Astrocyte of the cerebellum (primary cell): ENCODE data around the gene RNGTT.
"Not testable (repeated sequence)": the region's sequence is repeated elsewhere in the genome, so short reads cannot be mapped to it uniquely, and the experiment has no call there.

Source experiments
- DNase-seq: peaks from one replicate; pipeline ENCODE4 v3.0.0-alpha.2; 2011; ENCODE audit warnings: low read depth
- H3K4me3 ChIP-seq: 2 replicates; pipeline ENCODE4 v1.5.1; 2011; ENCODE audit warnings: mild to moderate bottlenecking, low read depth, low read length, moderate library complexity
- CTCF ChIP-seq: IDR thresholded peaks from 2 replicates; pipeline ENCODE4 v1.5.1; 2012; ENCODE audit warnings: low read length, low read depth, moderate library complexity, mild to moderate bottlenecking; ENCODE audit errors: missing control alignments
- in situ Hi-C: cut with HindIII; loops from 2 replicates; pipeline ENCODE4 v1.10.0; 2017; ENCODE audit warnings: low sequenced_read_pairs

RNGTT gene

DNA sequence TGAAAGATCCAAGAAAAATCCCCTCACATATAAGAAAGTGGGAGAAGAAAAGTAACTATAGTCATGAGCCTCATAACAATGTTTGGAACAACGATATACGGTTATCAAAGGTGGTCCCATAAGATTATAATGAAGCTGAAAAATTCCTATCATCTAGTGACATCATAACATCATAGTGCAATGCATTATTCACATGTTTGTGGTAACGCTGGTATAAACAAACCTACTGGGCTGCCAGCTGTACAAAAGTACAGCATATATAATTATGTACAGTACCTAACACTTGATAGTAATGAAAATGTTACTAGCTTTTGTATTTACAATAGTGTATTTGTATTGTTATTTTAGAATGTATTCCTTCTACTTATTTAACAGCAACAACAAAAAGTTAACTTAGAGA lies 240.7 kb downstream of the RNGTT start:
- TF ChIP-seq CTCF, result no peak
- in situ Hi-C loops, result no loop called here
- peak; percentile 36 for DNase-seq
- H3K4me3 ChIP-seq, result no peak overlapping the region

DNA sequence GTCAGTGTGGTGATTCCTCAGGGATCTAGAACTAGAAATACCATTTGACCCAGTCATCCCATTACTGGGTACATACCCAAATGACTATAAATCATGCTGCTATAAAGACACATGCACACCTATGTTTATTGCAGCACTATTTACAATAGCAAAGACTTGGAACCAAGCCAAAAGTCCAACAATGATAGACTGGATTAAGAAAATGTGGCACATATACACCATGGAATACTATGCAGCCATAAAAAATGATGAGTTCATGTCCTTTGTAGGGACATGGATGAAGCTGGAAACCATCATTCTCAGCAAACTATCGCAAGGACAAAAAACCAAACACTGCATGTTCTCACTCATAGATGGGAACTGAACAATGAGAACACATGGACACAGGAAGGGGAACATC lies 247.0 kb downstream of the RNGTT start:
- in situ Hi-C loops, H3K4me3 ChIP-seq, DNase-seq: not testable (repeated sequence)

GRCh38 chr6:88712243-88712936 lies 251.0 kb downstream of the RNGTT start:
- TF ChIP-seq CTCF, result no peak
- no peak overlapping the region for H3K4me3 ChIP-seq
- no peak for DNase-seq
- in situ Hi-C loops, result no loop called here

- in situ Hi-C loops, result no loop called here
- no peak for DNase-seq
- no peak overlapping the region for H3K4me3 ChIP-seq
- no peak for TF ChIP-seq CTCF
These were observed 253.6 kb downstream of the RNGTT start for GRCh38 chr6:88709819-88710246.

DNA sequence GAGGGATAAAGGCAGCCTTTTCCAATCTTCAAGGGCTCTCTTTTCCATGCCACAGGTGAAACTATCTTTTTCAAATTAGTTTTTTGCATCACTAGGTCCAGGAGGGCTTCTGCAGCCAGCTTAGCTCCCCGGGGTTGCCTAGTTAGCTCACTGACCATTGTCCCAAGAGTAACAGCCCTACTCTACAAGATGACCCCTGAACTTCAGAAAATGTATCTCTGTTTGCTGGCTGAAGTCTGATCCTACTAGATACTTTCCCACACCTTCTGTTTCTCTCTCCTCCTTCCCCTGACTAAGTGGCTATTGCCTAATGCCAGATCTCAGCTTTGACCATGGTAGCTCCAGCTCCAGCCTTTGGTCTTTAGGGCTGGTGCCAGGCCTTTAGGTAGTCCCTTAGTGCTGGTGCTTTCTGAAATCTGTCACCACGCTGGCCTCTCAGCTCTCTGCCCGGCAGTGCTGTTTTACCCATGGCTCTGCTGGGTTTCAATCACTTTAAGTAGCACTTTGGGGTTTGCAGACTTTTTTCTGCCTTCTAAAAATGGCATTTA lies 255.1 kb downstream of the RNGTT start:
- no peak overlapping the region for H3K4me3 ChIP-seq
- no peak for TF ChIP-seq CTCF
- DNase-seq, result no peak
- in situ Hi-C loops, result no loop called here

DNA sequence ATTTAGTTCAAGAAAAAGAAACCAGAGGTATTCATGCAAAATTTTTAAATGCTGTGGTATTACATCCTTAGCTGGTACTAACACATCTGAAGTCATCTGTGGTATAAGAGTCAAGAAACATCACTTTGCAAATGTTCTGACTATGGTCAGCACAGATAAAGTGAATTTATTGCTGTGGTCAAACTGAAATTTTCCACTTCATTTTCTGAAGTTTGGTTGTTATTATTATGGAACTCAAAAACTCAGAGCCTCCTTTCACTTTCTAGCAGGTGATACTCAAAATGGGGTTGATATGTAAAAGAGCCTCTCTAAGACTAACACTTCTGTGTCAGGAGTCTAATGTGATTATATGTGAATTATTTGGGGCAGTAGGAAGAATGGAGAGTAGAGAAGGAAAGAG lies 257.8 kb downstream of the RNGTT start:
- in situ Hi-C loops, result no loop called here
- no peak overlapping the region for H3K4me3 ChIP-seq
- no peak for TF ChIP-seq CTCF
- no peak for DNase-seq

DNA sequence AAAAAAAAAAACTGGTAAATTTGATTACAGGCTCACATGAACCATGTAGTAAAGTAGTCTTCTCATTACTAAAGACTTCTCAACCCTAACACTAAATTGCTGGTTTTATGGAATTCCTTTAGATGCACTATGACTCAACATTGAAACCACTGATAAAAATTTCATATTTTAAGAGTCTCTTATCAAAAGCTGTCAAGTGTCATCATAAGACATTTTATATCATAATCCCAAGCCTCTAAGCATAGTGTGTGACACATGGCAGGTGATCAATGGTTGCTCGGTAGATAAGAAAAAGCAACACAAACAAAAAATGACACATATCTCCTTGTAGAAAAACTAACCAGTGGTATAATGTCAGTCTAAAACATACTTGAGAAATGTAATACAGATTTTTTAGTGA lies 258.4 kb downstream of the RNGTT start:
- in situ Hi-C loops, result no loop called here
- DNase-seq, result no peak
- H3K4me3 ChIP-seq, result no peak overlapping the region
- no peak for TF ChIP-seq CTCF
